Activated naive CD8-positive, alpha-beta T cell treated with anti-CD3 and anti-CD28 coated beads, Interleukin-2, amount 10 ng/mL, durations not matched to agents 7 days and 5 days (primary cell): Measurements from ENCODE around the gene RNF138. TPM values are rescaled to one million over a fixed set of nuclear protein-coding genes. Genes with fewer than 3 reads are reported as not detected.

Experiments
- ATAC-seq: fragments of 150-1000 bp; cut with Tn5 transposase; one replicate; pipeline ENCODE4 v1.10.0; 2021; ENCODE audit warnings: low read depth, moderate library complexity
- POLR2A ChIA-PET: fragments of 350-600 bp; sonication (Branson Sonifier 250); formaldehyde crosslinking; loops from one replicate; lab custom pipeline; 2021; ENCODE audit warnings: antibody characterized with exemption; lab: Charles Lee
- DNase-seq: peaks from one replicate; pipeline ENCODE4 v3.0.0; 2021
- H3K27ac Mint-ChIP-seq: one replicate; pipeline ENCODE4 v1.8.0; 2022; ENCODE audit warnings: mild to moderate bottlenecking, mixed read lengths
- H3K27me3 Mint-ChIP-seq: one replicate; pipeline ENCODE4 v1.8.0; 2022; ENCODE audit warnings: mild to moderate bottlenecking, moderate library complexity, mixed read lengths
- H3K36me3 Mint-ChIP-seq: one replicate; pipeline ENCODE4 v1.8.0; 2021; ENCODE audit warnings: mild to moderate bottlenecking, mixed read lengths
- H3K4me1 Mint-ChIP-seq: one replicate; pipeline ENCODE4 v1.8.0; 2021; ENCODE audit warnings: mixed read lengths
- H3K4me3 Mint-ChIP-seq: one replicate; pipeline ENCODE4 v1.8.0; 2022; ENCODE audit warnings: mild to moderate bottlenecking, moderate library complexity, mixed read lengths
- H3K9me3 Mint-ChIP-seq: one replicate; pipeline ENCODE4 v1.8.0; 2021; ENCODE audit warnings: mixed read lengths
- total RNA-seq, 2 experiments: library from RNA; stranded (reverse); gene quantifications; one replicate each; pipeline ENCODE4 v1.2.3, GENCODE V29; 2021

The RNF138 gene, protein sequence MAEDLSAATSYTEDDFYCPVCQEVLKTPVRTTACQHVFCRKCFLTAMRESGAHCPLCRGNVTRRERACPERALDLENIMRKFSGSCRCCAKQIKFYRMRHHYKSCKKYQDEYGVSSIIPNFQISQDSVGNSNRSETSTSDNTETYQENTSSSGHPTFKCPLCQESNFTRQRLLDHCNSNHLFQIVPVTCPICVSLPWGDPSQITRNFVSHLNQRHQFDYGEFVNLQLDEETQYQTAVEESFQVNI
- 10 to 100 TPM; 83.6 to 86.7 TPM for total RNA-seq

DNA sequence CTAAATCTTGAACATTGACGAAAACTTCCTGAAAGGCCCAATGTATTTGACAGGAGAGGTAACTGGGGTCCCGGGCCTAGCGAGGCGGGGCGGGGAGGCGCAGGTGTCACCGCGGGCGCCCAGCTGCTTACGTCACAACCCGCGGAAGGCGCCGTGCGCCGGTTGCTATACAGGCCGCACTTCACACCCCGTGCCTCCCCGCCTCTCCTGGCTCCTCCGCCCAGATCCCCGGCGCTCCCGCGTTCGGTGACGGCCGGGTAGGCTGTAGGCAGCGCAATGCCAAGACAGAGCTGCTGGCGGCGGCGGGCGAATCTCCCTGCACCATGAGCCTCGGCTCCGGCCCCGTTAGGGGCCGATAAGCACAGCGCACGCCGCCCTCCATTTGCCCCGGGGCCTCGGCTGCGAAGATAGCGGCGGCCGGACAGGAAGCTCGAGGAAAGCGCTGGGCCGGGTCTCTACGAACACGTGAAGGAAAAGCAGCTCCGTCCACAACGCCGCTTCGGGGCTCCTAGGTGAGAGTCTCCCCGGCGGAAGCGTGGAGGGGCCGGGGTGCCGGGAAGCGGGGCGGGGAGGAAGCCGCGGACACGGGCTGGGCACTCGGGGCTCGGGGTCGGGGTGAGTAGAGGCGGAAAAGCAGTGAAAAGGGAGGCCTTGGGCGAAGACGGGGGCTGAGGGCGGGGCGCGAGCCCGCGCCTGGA lies at the start of gene RNF138:
Gene RNF138 (plus strand): TSS at position 151 of the 698 bp plus-strand sequence. CDS start 903 bp downstream, outside the sequence.
- Mint-ChIP-seq H3K36me3 (peaks cover 38% of the 10 kb centered on the region), H3K4me1 (peaks cover 42% of the 10 kb centered on the region), H3K9me3 (no peaks in the 10 kb centered on the region), H3K27ac (peak within 1 kb of the TSS; percentile 96), H3K4me3 (peak within 1 kb of the TSS; percentile 96), H3K27me3 (no peaks in the 10 kb centered on the region)
- POLR2A ChIA-PET = interaction anchor here (0.6 to 3.3 kb wide), 18 partner anchors 13 to 172 kb away, joined by 3 to 114 read pairs (median 5); partner anchors contain the start of genes RNF125 and TRAPPC8
- DNase-seq (peak; percentile 89), ATAC-seq (peak; percentile 59)

DNA sequence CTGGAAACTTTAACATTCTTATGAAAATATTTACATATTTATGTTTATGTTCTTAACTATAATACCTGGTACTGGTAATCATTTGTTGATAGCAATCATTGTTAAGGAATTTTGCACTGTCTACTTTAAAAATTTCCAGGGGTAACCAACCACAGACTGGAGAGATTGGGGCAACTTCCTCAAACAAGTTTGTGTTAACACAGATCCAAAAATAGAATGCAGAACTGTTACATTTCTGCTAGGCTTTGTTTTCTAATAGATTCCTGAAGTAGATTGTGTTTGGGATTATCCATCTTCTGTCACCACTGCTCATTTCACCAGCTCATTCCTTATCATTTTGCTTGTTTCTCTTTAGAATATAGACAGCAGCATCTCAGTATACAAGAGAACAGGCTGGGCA lies 49.3 kb upstream of the RNF138 start:
- DNase-seq (no peak), ATAC-seq (no peak)
- peaks cover 5% of the 10 kb centered on the region for H3K9me3 Mint-ChIP-seq
- H3K27me3 Mint-ChIP-seq = no peaks in the 10 kb centered on the region
- POLR2A ChIA-PET = interaction anchor here (1.4 to 1.6 kb wide), 3 partner anchors 15 to 24 kb away, joined by 3 to 9 read pairs (median 7); partner anchors contain the start of gene RNF125
- peaks cover 57% of the 10 kb centered on the region for H3K36me3 Mint-ChIP-seq
- H3K4me1 Mint-ChIP-seq = peaks cover 41% of the 10 kb centered on the region
- no peak overlapping the region for H3K4me3 Mint-ChIP-seq
- peak overlapping the region; percentile 24 for H3K27ac Mint-ChIP-seq

DNA sequence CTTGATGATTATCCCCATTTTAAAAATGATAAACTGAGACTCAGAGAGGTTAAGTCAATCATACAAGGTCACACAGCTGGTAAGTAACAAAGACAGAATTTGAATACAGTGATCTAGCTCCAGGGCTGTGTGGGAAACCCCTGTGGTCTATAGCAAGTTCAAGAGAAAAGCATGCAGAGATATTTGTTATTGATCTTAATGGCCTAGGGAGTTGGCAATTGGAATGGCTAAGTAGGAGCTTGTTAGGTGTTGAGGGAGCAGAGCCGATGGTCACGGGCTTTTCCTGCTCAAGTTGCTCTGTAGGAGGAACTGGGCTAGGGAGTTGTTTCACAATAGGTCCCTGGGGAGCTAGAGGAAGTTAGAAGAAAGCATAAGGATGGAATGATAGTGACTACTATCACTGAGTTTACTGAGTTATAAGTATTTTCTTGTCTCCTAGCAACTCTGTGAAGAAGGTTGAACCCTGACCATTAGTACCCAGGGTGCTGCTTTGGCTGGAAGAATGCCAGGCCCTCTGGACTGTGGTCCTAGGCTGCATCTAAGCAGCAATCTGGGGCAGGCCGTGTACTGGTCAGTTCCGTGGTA lies 43.1 kb upstream of the RNF138 start:
- Mint-ChIP-seq H3K9me3 (no peaks in the 10 kb centered on the region), H3K27ac (peak overlapping the region; percentile 96), H3K4me3 (peak overlapping the region; percentile 65), H3K36me3 (peaks cover 46% of the 10 kb centered on the region), H3K4me1 (peaks cover 33% of the 10 kb centered on the region), H3K27me3 (no peaks in the 10 kb centered on the region)
- ATAC-seq (peak; percentile 46), DNase-seq (no peak)
- POLR2A ChIA-PET = interaction anchor here (0.7 to 4.7 kb wide), 4 partner anchors 9 to 43 kb away, joined by 3 to 68 read pairs (median 4); partner anchors contain the start of genes RNF125 and RNF138

DNA sequence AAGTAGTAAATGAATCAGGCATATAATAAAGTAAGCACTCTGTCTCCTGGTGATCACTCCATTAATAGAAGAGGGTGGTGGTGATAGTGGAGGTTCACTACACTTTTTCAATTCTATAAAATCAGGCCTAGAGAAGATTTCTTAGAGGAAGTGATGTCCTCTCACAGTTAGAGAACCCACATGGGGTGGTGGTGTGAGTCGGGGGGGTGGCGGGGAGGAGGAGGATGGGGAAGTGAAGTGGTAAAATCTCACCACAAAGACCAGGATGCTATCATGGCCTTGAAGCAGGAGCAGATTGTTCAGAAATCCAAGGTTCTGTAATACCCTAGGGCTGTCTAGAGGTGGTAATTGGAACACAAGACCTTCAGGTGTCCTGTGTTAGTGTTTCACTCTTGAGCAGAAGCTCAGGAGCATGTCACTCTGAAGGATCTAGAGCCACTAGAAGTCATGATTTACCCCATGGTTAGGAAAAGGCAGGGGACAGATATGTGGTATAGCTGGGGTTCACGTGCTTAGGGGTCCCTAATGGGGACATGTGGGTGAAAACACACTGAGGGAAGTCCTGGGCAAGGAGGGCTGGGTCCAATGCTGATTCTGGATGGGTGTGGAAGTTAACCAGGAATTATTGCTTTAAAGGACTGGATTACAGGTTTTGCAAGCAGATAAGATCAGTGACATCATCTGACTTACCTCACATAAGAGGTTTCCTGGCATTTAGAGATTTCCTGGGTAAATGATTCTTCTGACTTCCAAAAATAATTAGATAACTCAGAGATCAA lies 42.1 kb upstream of the RNF138 start:
- Mint-ChIP-seq H3K4me1 (peaks cover 35% of the 10 kb centered on the region), H3K27me3 (no peaks in the 10 kb centered on the region), H3K36me3 (peaks cover 46% of the 10 kb centered on the region), H3K9me3 (no peaks in the 10 kb centered on the region), H3K27ac (peak overlapping the region; percentile 96), H3K4me3 (peak overlapping the region; percentile 65)
- peak; percentile 72 for ATAC-seq
- POLR2A ChIA-PET = interaction anchor here (0.6 to 4.7 kb wide), 11 partner anchors 8 to 107 kb away, joined by 3 to 68 read pairs (median 4); partner anchors contain the start of genes RNF125, RNF138 and TRAPPC8
- no peak for DNase-seq

DNA sequence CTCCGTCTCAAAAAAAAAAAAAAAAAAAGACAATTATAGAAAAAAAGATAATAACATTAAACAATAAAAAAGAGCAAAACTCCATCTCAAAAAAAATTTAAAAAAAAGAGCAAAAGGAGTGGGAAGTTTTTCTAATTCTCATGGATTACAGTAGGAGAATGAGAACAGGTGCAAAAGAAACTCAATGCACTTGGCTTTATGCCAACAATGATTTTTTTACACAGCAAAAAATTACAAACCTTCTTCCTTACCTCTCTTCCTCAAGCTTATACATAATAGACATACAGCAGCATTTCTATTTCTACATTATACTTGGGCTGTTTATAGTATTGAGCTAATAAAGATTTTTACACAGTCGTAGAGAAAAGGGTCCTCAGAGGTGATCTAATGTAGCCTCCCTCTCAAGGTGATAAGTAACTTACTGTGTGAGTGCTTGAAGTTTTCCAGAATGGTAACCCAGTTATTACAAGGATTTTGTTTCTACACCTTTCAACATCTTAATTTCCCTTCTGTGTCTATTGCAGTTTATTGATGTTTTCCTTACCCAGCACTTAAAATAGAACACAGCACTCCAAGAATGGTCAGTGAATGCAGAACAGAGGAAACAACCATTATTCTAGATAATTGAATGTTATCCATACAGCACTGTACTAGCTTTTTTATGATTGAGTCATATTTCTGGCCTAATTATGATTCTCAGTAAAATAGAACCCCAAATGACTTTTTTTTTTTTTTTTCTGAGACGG lies 34.9 kb upstream of the RNF138 start:
- Mint-ChIP-seq H3K4me3 (no peak overlapping the region), H3K27me3 (no peaks in the 10 kb centered on the region), H3K4me1 (peaks cover 36% of the 10 kb centered on the region), H3K9me3 (peaks cover 3% of the 10 kb centered on the region), H3K36me3 (peaks cover 64% of the 10 kb centered on the region), H3K27ac (no peak overlapping the region)
- POLR2A ChIA-PET = interaction anchor here (0.5 to 0.7 kb wide), 2 partner anchors 16 to 37 kb away, joined by 3 read pairs; no protein-coding TSS in a partner anchor
- ATAC-seq = no peak
- no peak for DNase-seq

DNA sequence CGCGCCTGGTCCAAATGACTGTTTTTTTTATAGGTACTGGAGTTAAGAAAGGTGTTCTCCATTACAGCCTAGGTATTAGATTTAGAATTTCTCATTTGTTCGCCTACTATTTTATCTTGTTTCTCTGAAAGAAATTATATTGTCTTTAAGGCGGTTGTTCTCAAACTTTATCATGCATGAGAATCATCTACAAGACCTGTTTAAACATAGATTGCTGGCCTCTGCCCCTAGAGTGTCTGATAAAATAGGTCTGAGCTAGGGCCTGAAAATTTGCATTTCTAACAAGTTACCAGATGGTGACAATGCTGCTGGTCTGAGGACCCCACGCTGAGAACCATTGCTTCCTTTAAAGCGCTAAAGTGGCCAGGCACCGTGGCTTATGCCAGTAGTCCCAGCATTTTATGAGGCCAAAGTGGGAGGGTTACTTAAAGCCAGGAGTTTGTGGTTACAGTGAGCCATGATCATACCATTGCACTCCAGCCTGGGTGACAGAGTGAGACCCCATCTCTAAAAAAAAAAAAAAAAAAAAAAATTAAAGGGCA lies 34.0 kb upstream of the RNF138 start:
- Mint-ChIP-seq H3K27me3 (no peaks in the 10 kb centered on the region), H3K4me1 (peaks cover 36% of the 10 kb centered on the region), H3K36me3 (peaks cover 60% of the 10 kb centered on the region), H3K27ac (no peak overlapping the region), H3K4me3 (no peak overlapping the region), H3K9me3 (peaks cover 3% of the 10 kb centered on the region)
- ATAC-seq (no peak), DNase-seq (no peak)
- POLR2A ChIA-PET = no interaction called here

DNA sequence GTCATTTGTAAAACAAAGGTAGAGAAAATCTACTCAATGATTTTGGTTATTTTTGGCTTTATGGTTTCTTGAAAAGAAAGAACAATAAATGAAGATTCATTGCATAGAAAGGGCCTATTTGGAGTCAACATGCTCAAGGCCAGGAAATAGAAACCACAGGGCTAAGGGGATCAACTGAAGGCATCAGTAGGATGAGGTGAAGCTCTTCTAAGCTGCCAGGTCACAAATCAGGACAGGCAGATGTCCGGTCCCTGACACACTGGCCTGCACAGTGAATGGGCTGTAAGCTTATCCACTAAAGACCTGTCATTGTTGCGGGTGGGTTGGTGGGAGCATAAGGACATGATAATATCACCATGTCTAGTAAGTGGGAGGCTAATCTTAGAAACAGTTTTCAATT lies 31.6 kb upstream of the RNF138 start:
- Mint-ChIP-seq H3K27ac (peak overlapping the region; percentile 44), H3K4me1 (peaks cover 33% of the 10 kb centered on the region), H3K4me3 (no peak overlapping the region), H3K36me3 (peaks cover 58% of the 10 kb centered on the region), H3K9me3 (peaks cover 3% of the 10 kb centered on the region), H3K27me3 (no peaks in the 10 kb centered on the region)
- DNase-seq (no peak), ATAC-seq (peak; percentile 78)
- POLR2A ChIA-PET = interaction anchor here (0.6 to 2.4 kb wide), 4 partner anchors 10 to 41 kb away, joined by 4 to 16 read pairs (median 8); partner anchors contain the start of genes RNF125 and RNF138

DNA sequence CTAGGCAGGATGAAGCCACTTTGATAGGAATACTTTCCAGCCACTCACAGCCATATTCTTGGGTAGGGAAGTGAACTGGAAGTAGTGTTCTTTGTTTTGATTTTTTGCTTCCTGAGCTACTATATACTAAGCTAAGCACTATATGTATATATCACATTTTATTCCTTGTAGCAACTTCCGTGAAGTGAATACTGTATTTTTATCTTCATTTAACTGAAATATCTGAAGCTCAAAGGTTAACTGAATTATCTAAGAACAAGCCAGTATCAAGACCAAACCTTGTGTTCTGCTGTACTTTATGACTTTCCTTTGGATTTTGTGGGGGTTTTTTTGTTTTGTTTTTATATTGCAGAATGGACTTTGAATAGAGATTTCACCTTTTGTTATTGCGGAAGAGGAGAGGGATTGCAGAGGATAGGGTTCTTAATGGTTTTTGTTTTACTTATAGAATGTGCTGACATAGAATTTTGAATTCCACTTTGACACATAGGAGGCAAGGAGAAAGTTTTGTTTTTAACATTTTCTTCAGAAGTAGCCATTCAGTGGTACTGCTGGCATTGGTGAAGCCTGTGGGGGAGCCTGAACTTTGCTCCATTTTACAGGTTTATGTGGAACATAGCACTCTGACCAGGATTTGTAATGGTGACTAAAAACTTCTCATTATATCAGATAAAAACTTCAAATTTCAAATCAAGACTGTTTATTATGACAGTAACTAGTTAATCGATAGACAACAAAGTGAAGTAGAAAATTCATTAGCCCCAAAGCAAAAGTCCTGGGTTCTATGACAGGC lies 24.1 kb upstream of the RNF138 start:
- no peaks in the 10 kb centered on the region for H3K27me3 Mint-ChIP-seq
- DNase-seq (no peak), ATAC-seq (no peak)
- H3K36me3 Mint-ChIP-seq = peaks cover 22% of the 10 kb centered on the region
- peaks cover 5% of the 10 kb centered on the region for H3K4me1 Mint-ChIP-seq
- no peak overlapping the region for H3K4me3 Mint-ChIP-seq
- no peaks in the 10 kb centered on the region for H3K9me3 Mint-ChIP-seq
- POLR2A ChIA-PET = interaction anchor here (0.9 kb wide), 1 partner anchor 48 kb away, joined by 3 read pairs; no protein-coding TSS in a partner anchor
- H3K27ac Mint-ChIP-seq = no peak overlapping the region

DNA sequence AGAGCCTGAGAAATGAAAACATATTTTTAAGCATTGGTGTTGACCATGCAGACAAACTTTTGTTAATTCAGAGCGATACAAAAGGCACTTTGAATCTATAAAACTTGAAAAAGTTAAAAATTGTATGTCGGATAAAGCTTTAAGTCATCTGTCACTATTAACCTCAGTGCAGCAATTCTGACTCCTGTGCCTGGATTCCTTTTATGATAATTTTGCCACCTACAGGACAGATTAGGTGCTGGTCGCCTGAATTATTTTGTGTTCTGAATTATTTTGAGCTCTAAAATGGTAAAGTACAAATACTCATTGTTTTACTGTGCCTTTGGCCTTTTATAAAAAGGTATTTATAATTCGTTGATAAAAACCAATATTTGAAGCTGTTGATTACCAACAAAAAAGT lies 19.4 kb upstream of the RNF138 start:
- no peak for DNase-seq

DNA sequence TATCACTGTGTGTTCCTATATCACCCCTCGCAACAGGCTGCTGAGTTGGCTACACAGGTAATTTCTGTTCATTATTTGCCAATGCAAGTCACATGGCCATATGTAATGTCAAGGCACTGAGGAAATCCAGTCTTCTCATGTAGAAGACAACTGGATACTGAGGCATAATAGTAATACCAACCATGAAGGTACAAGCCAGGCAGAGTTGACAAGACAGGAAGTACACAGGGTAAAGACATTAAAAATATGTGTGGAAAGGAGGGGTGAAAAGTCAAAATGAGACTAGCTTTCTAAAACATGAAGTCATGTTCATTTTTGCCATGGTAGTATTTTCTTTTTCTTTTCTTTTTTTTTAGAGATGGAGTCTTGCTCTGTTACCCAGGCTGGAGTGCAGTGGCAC lies 17.5 kb upstream of the RNF138 start:
- POLR2A ChIA-PET = no interaction called here
- peaks cover 25% of the 10 kb centered on the region for H3K36me3 Mint-ChIP-seq
- no peaks in the 10 kb centered on the region for H3K27me3 Mint-ChIP-seq
- H3K9me3 Mint-ChIP-seq = peaks cover 2% of the 10 kb centered on the region
- DNase-seq (no peak), ATAC-seq (no peak)
- no peak overlapping the region for H3K4me3 Mint-ChIP-seq
- peaks cover 16% of the 10 kb centered on the region for H3K4me1 Mint-ChIP-seq
- no peak overlapping the region for H3K27ac Mint-ChIP-seq

More for the DNA sequence above, 19.4 kb upstream of the RNF138 start:
- peak; percentile 58 for ATAC-seq
- POLR2A ChIA-PET = interaction anchor here (1.3 to 2.6 kb wide), 5 partner anchors 13 to 53 kb away, joined by 3 to 35 read pairs (median 8); partner anchors contain the start of genes RNF125 and RNF138
- peaks cover 27% of the 10 kb centered on the region for H3K36me3 Mint-ChIP-seq
- H3K4me3 Mint-ChIP-seq = no peak overlapping the region
- no peaks in the 10 kb centered on the region for H3K27me3 Mint-ChIP-seq
- H3K9me3 Mint-ChIP-seq = peaks cover 2% of the 10 kb centered on the region
- H3K27ac Mint-ChIP-seq = no peak overlapping the region
- H3K4me1 Mint-ChIP-seq = peaks cover 15% of the 10 kb centered on the region

DNA sequence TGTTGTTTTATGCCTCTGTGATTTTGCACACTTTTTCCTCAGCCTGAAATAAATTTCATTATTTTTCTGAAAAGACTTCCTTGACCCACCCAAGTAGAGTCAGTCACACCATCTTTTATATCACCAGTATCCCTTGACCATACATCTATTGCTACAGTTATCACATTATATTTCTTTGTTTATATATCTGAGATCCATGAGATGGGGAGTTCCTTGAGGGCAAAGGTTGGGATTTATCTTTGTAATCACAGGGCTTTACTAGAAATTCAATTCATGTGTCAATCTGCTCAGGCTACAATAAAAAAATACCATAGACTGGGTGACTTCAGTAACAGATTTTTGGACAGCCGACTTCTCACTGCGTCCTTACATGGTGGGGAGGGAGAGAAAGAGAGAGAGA lies 12.8 kb upstream of the RNF138 start:
- peaks cover 17% of the 10 kb centered on the region for H3K4me1 Mint-ChIP-seq
- DNase-seq (no peak), ATAC-seq (no peak)
- H3K9me3 Mint-ChIP-seq = peaks cover 2% of the 10 kb centered on the region
- POLR2A ChIA-PET = interaction anchor here (1.0 to 2.3 kb wide), 2 partner anchors 13 to 59 kb away, joined by 4 to 5 read pairs; partner anchors contain the start of gene RNF138
- H3K4me3 Mint-ChIP-seq = no peak overlapping the region
- H3K36me3 Mint-ChIP-seq = peaks cover 29% of the 10 kb centered on the region
- H3K27me3 Mint-ChIP-seq = no peaks in the 10 kb centered on the region
- H3K27ac Mint-ChIP-seq = no peak overlapping the region
